Suprapubic skin (tissue), 4 donors: ENCODE measurements around the gene TMEM242.

Experiments used
- EP300 ChIP-seq: sonication (generic); formaldehyde crosslinking; IDR thresholded peaks from one replicate; pipeline ENCODE4 v1.6.1; 2017; ENCODE audit warnings: antibody characterized with exemption
- POLR2A ChIP-seq, 2 donors: fragments of 450-650 bp; IDR thresholded peaks; one replicate each; pipeline ENCODE4 v1.6.1; 2017; ENCODE audit warnings: antibody characterized with exemption in 2 of 2, mild to moderate bottlenecking in 2 of 2, moderate library complexity in 2 of 2
- POLR2AphosphoS5 ChIP-seq, 3 donors: sonication (generic); formaldehyde crosslinking; IDR thresholded peaks; one replicate each; pipeline ENCODE4 v1.6.1; 2017; ENCODE audit warnings: antibody characterized with exemption in 3 of 3
- TF ChIP-seq, protein P1 (sequence below), 2 donors: fragments of 200-600 bp in 1 of 2; fragments of 450-650 bp in 1 of 2; sonication (generic) in 1 of 2; IDR thresholded peaks; one replicate each; pipeline ENCODE4 v1.5.1; 2016 to 2019; ENCODE audit warnings: antibody characterized with exemption in 2 of 2, mild to moderate bottlenecking in 1 of 2, moderate library complexity in 1 of 2

DNA sequence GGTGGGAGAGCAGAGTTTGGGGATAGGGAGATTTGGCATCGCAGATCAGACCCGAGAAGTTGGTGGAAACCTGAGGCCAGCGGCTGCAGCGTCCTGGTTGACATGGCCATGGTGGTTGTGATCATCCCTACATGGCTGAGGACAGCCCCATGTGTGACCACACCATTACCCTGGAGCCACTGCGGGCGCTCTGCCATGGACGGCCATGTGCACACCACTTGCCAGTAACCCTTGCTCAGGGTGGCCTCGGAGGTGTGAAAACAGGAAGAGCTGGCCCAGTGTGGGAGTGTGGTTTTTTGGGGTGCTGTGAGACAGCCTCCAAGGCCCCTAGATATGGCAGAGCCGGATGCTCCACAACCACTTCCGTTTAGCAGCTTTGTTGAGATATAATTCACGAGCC is 64.4 kb downstream of the TMEM242 start:
- TF ChIP-seq, protein P1, sequence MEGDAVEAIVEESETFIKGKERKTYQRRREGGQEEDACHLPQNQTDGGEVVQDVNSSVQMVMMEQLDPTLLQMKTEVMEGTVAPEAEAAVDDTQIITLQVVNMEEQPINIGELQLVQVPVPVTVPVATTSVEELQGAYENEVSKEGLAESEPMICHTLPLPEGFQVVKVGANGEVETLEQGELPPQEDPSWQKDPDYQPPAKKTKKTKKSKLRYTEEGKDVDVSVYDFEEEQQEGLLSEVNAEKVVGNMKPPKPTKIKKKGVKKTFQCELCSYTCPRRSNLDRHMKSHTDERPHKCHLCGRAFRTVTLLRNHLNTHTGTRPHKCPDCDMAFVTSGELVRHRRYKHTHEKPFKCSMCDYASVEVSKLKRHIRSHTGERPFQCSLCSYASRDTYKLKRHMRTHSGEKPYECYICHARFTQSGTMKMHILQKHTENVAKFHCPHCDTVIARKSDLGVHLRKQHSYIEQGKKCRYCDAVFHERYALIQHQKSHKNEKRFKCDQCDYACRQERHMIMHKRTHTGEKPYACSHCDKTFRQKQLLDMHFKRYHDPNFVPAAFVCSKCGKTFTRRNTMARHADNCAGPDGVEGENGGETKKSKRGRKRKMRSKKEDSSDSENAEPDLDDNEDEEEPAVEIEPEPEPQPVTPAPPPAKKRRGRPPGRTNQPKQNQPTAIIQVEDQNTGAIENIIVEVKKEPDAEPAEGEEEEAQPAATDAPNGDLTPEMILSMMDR (IDR thresholded peaks at IDR 0.05): no peak
- TF ChIP-seq POLR2A (IDR thresholded peaks at IDR 0.05) (no peak), EP300 (no peak), POLR2AphosphoS5 (IDR thresholded peaks at IDR 0.05) (no peak)
